Fibroblast of skin of left quadriceps (primary cell): ENCODE measurements around the gene RILPL2.
"Not testable (repeated sequence)": the region's sequence is repeated elsewhere in the genome, so short reads cannot be mapped to it uniquely, and the experiment has no call there.

Experiments
- DNase-seq, 2 experiments: peaks; one replicate each; pipeline ENCODE4 v3.0.0-alpha.2; 2013; ENCODE audit warnings: low read depth in 2 of 2

The RILPL2 gene

DNA sequence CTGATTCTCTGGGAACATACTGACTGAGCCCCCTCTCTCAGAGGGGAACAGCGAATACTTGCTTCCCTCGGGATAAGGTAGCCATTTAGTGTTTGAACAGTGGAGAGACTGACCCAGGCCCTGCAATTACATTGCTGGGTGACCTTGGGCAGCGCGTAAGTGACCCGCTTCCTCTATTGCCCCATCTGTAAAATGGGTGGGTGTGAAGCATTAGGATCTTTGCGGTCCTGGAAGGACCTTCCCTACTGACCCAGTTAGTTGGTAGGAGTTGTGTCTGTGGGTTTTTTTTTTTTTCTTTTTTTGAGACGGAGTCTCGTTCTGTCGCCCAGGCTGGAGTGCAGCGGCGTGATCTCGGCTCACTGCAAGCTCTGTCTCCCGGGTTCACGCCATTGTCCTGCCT, 53.8 kb downstream of the RILPL2 start:
- DNase-seq, result no peak

GRCh38 chr12:123379391-123379790, 57.1 kb downstream of the RILPL2 start:
- no peak for DNase-seq

- DNase-seq, result not testable (repeated sequence)
Observed at GRCh38 chr12:123372415-123372814, 64.1 kb downstream of the RILPL2 start.

DNA sequence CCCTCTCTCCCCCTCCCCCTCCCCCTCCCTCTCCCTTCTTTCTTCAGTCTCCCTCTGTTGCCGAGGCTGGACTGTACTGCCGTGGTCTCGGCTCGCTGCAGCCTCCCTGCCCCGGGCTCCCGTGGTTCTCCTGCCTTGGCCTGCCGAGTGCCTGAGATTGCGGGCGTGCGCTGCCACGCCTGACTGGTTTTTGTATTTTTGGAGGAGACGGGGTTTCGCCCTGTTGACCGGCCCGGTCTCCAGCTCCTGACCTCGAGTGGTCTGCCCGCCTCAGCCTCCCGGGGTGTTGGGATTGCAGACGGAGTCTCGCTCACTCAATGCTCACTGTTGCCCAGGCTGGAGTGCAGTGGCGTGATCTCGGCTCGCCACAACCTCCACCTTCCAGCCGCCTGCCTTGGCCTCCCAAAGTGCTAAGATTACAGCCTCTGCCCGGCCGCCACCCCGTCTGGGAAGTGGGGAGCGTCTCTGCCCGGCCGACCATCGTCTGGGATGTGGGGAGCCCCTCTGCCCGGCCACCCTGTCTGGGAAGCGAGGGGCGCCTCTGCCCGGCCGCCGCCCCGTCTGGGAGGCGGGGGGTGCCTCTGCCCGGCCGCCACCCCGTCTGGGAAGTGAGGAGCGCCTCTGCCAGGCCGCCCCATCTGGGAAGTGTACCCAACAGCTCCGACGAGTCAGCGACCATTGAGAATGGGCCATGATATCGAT, 64.7 kb downstream of the RILPL2 start:
- DNase-seq, result not testable (repeated sequence)

GRCh38 chr12:123369229-123369628, 67.3 kb downstream of the RILPL2 start:
- DNase-seq, result no peak

- DNase-seq, result not testable (repeated sequence)
Observed at GRCh38 chr12:123368431-123368830, 68.1 kb downstream of the RILPL2 start.

DNA sequence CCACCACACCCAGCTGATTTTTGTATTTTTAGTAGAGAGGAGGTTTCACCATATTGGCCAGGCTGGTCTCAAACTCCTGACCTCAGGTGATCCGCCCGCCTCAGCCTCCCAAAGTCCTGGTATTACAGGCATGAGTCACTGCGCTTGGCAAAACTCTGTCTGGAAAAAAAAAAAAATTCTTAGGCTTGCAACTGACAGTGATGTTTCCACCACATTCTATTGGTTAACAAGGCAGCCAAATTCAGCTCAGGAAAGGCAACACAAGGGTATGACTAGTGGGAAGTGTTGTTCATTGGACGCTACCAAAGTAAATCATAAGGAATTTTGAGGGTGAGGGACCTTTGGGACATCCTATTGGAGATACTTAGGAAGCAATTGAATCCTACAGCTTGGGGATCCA, 69.0 kb downstream of the RILPL2 start:
- DNase-seq, result no peak
